Stimulated activated CD8-positive, alpha-beta memory T cell treated with anti-CD3 and anti-CD28 coated beads, Interleukin-4, amount 100 ng/mL, for 1 hour (primary cell): ENCODE measurements around the gene PRPS2.

Experiments used
- DNase-seq, 2 donors: peaks; one replicate each; pipeline ENCODE4 v3.0.0-alpha.2; 2020; ENCODE audit warnings: low read depth in 2 of 2, low spot score in 1 of 2

PRPS2 gene

DNA sequence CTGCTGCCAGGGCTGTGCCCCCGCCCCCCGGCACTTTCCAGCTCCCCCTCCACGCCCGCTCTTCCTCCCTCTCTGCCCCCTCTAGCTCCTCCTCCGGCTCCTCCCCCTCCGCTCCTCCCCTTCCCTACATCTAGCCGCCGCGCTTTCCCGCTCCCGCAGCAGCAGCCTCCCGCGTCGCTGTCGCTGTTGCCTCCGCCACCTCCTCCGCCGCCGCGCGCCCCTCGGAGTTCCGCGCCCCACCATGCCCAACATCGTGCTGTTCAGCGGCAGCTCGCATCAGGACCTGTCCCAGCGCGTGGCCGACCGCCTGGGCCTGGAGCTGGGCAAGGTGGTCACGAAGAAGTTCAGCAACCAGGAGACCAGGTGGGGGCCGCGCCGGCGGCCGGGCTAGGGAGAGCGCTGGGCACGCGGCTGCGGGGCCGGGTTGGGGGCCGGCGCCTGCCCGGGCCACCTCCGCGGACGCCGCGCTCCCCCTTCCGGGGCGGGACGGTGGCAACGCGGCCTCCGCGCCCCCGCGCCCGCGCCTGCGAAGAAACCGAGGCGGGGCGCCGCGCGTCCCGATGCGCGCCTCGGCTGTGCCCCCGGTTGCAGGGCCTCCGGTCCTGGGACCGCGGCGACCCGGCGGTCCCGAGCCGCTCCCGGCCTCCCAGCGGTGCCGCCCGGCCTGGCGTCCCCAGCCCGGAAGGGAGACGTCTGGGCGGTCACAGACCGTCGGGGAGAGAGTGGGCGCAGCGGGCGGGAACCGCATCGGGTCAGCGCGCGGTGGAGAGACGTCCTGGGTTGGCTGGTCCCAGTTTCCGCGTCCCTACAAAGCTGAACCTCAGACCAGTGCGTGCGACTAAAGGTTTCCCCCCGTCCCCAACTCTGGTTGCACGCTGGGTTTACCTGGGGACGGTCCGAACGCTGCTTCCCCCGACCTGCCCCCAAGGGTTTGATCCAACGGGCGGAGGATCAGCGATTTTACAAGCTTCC is at the start of gene PRPS2:
PRPS2 (plus strand) TSS at position 156 of the 972 bp plus-strand sequence; CDS start at position 242, 86 bp downstream.
- DNase-seq: peak; percentile 24 to 32

DNA sequence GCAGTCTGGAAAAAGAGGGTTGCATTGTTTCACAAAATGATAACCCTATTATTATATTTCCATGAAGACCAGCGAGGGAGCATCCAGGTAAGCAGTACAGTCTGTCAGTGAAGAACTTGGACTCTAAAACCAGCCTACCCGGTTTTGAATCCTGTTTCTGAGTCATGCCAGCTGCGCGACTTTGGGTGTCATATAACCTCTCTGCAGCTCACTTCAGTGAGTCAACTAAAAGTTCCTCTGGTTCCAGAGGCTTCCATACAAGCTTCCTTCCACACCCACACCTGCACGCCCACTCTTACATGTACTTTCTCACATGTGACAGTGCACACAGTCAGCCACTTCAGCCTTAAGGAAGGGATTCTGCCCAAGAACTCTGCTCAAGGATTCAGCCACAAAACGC is 49.8 kb upstream of the PRPS2 start:
- no peak for DNase-seq

DNA sequence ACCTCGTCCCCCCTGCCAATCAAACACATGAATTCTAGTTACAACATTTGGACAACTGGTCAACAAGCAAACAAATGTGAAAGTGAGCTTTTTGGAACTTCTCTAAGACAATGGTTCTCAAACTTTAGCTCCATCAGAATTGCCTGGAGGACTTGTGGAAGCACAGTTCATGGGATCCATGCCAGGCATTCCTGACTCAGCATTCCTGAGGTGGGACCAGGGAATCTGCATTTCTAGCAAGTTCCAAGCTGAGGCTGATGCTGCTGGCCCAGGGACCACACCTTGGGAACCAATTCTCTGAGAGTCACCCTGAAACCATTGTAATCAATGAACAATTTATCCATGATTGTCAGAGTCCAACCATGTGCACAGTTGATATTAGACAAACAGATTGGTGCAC is 43.8 kb upstream of the PRPS2 start:
- no peak for DNase-seq

DNA sequence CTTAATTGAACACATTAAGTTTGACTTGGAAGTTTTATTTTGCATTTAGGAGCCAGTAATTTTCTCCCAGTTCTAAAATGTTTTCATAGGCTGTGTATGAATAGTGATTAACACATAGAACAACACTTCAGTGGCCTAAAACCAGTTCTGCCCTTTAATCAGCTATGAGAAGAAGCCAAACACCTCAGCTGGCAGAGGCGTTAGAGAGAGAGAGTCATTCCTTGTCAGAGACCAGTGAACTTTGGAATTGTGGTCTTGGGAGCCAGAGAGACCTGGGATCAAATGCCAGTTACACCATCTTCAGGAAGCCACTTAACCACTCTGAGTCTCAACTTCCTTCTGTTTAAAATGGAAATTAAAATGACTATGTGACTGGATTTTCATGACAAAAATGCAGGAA is 39.3 kb upstream of the PRPS2 start:
- no peak for DNase-seq

DNA sequence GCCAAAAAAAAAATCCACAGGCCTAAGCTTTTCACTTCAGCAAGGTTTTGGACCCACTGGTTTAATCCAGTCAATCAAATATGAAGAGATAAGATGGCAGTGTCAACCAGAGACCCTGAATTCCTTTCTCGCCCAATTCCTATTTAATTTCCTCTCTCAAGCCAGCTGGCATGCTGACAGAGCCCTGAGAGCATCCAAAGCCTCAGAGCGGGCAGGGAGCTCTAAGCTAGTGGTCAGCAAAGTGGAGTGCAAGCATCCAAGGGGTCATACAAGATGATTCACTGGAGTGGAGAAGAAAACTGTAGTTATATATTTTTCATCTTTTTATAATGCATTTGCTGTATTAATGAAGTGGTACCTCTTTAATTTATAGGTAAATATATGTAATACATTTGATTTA is 37.8 kb upstream of the PRPS2 start:
- DNase-seq: no peak

DNA sequence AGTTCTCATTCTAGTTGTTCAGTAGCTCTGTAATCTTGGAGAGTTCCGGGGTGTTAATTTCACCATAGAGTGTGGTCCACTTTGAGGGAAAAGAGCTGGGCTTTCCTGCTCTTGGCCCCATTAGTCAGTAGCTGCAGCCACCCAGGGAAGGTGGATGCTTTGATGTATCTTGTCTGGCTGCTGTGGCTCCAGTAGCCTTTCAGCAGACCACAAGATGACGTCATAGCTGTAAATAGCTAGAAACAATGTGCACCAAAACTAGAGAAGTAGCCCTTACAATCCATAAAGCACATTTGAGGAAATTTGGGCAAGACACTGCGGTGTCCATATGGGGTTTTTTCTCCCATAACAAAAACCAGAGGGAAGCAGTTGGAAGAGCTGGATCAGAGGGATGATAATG is 32.9 kb upstream of the PRPS2 start:
- DNase-seq: no peak

DNA sequence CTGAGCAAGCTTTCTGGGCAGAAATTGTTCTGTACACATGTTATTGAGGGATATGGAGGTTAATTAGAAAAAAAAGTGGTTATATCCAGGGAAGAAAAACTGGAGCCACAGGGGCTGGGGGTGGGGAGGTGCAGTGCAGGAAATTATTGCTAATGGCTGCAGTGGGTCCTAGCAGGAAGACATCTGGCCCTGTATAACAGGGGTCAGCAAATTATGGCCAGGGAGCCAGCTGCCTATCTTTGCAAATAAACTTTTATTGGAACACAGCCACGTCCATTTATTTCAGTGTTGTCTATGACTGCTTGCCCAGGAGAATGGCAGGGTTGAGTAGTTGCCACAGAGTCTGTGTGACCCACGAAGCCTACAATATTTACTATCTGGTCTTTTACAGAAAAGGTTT is 23.4 kb upstream of the PRPS2 start:
- no peak for DNase-seq

DNA sequence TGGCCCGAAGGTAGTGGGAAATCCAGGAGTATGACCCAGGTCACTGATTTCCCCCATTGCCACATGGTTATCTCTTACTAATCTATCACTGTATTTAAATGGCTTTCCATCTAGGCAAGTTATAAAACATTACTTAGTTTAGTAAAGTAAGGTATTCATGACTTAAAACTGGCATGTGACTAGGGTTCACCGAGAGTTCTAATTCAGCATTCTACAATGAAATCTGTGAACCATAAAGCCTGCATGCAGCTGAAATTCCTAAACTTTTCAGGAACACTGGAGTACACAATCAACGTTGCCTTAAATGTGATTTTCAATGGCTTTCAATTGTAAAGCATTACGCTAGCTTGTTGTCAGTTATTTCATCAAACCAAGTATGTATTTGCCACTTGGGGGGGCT is 22.7 kb upstream of the PRPS2 start:
- DNase-seq: no peak

DNA sequence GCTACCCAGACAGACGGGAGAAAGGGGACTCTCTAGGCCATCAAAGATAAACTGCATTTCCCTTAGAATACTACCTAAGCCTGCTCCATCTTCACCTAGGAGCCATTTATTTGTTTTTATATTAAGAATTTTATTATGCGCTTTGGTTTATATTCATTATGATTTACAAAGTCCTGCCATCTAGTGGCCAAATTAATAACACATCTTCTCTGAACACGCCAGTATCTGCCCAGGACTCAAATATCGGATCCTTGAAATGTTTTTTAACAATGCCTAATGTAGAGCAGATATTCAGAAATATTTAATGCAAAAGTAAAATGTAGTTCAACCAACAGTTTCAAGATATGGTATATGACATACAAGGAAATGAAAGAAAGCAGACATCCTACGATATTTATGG is 20.8 kb upstream of the PRPS2 start:
- no peak for DNase-seq

DNA sequence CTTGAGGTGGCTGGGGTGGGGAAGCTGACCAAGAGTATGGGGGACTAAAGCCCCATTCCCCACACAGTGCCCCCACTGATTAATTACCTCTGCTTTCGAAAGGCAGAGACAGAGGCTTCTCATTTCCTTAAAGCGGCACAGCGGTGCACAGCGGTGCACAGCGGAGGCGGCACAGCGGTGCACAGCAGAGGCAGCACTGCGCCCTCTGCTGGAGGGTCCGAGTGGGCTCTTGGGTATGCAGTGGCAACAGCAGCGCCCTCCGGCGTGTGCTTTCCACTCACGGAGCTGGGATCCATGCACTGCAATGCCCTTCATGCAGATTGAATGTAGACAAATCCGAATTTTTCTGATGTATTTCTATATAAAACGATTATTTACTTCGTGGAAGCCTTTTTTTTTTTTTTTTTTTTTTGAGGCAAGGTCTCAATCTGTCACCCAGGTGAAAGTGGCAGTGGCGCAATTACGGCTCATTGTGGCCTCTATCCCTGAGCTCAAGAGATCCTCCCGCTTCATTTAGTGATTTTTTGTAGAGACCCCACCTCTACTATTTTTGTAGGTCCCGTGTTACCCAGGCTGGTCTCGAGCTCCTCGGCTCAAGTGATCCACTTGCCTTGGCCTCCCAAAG is 19.7 kb upstream of the PRPS2 start:
- DNase-seq: peak in 1 of 2 donors; percentile 31

DNA sequence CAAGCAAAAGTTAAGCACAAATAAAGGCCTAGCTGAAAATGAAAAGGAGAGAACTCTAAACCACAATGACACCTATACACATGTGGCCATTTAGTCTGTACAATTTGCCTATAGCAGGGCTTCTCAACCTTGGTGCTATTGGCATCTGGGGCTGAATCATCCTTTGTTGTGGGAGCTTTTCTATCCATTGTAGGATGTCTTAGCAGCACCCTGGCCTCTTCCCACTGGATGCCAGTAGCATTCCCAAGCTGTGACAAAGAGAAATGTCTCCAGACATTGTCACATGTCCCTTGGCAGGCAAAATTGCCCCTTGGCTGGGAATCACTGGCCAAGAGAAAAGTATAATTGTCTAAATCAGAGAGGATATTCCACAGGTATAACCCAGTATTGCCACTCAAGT is 13.5 kb upstream of the PRPS2 start:
- DNase-seq: no peak

DNA sequence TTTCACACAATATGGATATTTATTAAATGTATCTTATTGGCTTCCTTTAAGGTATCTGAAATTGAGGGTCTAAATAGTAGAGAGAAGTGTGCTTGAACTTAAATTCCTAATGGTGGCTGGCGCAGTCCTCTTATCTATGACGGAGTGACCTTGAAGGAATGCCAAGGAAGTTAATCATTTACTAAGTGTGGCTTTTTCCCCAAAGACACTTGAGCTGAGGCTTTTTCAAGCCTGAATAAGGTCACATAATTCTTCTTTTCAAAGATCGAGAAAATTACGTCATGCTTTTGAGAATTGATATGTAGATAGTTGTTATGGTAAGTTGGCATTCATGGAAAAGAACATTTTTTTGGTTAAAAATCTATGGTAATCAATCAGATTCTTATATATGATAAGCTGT is 11.7 kb upstream of the PRPS2 start:
- no peak for DNase-seq

DNA sequence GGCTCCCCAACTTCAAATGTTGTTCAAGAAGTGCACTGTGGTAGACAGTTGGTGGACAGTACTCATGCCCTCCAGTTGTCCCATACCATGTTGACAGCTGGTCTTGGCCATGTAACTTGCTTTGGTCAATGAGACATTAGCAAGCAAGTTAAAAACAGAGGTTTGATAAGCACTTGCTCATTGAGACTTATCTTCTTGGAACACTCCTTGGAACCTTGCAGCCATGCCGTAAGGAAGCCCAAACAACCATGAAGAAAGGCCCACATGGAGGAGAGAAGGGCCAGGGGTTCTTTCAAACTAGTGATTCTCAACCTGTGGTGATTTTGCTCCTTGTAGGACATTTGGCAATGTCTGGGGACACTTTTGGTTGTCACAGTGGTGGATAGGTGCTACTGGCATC is 2.6 kb upstream of the PRPS2 start:
- no peak for DNase-seq

DNA sequence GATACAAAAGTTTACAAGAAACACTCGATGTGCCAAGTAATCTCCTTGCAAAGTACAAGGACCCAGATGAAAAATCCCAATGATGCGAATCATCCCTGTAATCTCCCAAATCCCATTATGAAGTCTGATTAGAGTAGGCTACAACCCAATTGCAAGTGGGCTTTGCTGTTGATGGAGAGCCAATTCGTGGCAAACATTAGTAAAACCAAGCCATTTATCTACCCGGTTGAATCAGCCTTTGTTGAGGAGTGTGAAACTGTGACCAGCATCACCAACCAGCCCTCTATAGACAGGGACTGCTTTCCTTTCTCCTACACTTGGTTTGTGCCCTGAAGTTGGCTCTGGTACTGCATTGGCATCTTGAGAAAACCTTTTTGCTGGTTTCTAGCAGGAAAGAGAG is 1.2 kb upstream of the PRPS2 start:
- no peak for DNase-seq

DNA sequence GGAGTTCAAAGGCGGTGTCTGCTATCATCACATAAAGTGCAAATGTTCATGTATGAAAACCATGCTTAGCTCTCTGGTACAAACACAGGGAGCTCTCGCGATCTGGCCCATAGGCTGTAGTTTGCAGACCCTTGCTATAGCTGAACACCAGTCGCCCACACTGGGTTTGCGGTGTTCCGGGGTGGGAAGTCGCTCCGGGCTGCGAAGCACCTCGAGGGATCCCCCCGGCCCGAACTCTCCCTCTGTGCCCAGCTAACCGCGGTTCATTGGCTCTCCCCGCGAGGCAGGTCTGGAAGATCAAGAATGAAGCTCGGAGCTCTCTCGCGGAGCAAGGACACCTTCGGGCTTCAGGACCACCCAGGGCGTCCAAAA is 341 bp upstream of the PRPS2 start:
- no peak for DNase-seq

DNA sequence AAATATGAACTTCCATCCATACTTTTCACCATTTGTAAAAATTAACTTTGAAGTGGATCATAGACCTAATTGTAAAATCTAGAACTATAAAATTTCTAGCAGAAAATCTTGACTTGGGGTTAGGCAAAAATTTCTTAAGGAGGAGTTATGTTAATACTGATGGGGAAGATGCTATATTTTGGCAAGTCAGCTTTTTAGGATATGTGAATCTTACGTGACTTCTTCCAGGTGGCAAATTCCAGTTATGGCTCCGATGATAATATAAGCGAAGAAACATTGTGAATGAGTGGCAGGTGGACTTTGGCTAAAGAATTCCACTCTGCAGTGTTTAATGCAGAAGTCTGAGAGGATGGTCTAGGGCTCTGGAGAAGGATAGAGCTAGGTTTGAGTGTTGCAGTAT is 1.5 kb downstream of the PRPS2 start:
- no peak for DNase-seq

DNA sequence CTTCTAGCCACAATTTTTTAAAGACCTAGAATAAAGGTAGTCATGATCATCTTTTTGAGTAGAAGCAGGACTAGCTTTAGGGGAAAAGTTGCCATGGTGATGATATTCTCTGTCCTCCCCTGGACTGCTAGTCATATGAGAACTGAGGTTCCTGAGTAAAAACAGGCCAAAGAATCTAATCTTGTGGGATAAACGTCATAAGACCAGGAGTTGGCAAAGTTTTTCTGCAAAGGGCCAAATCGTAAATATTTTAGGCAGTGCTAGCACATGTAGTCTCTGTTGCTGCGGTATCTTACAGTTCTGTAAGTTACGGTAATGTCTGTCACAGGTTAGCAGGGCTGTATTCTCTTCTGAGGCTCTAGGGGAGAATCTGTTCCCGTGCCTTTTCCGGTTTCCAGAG is 3.4 kb downstream of the PRPS2 start:
- DNase-seq: no peak

DNA sequence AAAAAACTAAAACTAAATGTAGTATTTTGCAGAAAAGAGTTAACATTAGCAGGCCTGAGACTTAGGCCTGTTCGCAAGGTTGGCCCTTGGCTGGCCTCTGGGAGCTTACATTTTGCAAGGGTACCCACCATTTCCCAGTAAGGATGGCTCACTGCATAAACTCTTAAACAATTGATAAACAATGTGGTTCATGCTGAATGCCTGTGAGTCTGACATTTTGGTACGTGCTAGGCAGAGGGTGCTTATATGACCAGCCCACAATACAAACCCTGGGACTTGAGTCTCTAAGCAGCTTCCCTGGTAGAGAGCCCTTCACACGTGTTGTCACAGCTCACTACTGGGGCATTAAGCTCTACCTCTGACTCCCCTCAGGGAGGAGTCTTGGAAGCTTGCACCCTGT is 7.4 kb downstream of the PRPS2 start:
- DNase-seq: no peak

DNA sequence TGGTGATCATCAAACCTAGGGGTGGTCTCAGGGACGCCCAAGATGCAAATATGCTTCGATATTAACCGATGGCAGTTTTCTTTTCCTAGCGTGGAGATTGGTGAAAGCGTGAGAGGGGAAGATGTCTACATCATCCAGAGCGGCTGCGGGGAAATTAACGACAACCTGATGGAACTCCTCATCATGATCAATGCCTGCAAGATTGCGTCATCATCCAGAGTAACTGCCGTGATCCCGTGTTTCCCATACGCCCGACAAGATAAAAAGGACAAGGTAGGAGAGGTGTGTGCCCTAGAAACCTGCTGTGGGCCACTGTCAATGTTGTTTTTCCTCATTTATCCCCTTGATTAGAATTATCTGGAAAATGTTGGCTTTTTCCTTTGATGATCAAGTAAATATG is 7.9 kb downstream of the PRPS2 start:
- no peak for DNase-seq

DNA sequence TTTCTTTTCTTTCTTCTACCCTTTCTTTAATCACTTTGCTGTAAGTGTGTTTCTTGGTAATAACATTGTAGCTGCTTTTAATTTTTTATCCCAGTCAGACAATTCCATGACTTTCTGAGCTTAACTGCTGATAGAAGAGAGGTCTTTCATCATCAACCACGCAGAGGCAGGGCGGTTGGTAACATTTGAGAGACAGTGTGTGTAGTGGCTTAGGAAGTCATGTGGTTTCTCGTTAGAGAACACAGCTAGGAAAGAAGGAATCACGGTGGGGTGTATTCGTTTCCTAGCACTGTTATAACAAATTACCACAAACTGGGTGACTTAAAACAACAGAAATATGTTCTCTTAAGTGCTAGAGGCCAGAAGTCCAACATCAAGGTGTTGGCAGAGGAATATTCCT is 11.5 kb downstream of the PRPS2 start:
- DNase-seq: no peak

DNA sequence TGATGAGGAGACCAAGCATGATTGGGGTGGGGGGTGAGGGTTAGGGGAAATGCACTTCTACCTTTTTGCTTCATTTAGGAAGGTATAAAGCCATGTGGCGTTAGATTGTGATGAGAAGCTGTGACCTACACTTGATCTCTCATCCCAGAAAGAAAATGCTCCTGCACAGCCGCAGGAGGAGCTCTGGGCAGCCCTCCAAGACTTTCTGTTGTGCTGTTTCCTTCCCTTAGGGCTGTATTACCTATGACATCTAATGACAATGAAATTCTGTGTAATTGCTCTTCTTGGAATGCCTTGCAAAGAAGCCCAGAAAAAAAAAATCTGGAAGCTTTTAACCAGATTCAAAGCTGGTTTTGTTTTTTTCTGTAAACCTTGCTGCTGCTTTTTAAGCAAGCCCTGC is 13.4 kb downstream of the PRPS2 start:
- DNase-seq: no peak

DNA sequence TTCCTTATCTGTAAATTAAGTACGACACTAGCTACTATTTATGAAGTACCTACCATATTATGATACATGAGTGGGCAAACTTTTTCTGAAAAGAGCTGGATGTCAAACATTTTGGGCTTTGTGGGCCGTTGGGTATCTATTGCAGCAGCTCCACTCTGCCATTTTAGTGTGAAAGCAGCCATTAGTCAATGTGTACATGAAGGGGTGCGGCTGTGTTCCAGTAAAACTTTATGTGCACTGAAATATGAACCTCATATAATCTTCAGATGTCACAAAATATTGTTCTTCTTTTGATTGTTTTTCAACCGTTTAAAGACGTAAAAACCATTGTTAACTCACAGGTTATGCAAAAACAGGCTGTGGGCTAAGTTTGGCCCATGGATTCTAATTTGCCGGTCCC is 14.1 kb downstream of the PRPS2 start:
- no peak for DNase-seq

DNA sequence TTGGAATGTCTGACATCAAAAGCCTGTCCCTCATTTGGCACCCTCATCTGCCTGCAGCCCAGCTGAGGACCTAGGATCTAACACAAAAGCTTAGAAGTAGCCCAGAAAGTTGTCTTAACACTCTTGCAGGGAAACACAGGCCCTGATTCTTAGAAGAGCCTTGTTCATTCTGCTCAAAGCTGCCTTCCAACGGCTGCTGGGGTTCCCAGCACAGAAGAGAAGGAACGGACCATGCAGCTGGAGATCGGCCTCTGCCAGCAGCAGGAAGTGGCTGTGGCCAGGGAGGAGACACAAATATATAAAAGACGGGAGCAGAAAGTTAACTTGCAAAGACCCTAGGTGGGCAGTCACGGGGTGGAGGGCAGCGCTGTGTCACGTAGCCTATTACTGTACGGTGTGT is 20.4 kb downstream of the PRPS2 start:
- no peak for DNase-seq
